Upper lobe of left lung (tissue), 4 donors: ENCODE results near the gene NOS1AP.

Source experiments
- CTCF ChIP-seq, 6 experiments: fragments of 450-650 bp in 4 of 6; fragments of 200-600 bp in 2 of 6; sonication (generic) in 2 of 6; IDR thresholded peaks; one replicate each; pipeline ENCODE4 v1.5.1; 2016 to 2019; ENCODE audit warnings: antibody characterized with exemption in 6 of 6
- EP300 ChIP-seq, 4 donors: sonication (generic); formaldehyde crosslinking; IDR thresholded peaks; one replicate each; pipeline ENCODE4 v1.5.1; 2017; ENCODE audit warnings: antibody characterized with exemption in 4 of 4, control low read depth in 2 of 4
- POLR2AphosphoS5 ChIP-seq, 2 donors: sonication (generic); formaldehyde crosslinking; IDR thresholded peaks; one replicate each; pipeline ENCODE4 v1.5.1; 2017; ENCODE audit warnings: antibody characterized with exemption in 2 of 2

DNA sequence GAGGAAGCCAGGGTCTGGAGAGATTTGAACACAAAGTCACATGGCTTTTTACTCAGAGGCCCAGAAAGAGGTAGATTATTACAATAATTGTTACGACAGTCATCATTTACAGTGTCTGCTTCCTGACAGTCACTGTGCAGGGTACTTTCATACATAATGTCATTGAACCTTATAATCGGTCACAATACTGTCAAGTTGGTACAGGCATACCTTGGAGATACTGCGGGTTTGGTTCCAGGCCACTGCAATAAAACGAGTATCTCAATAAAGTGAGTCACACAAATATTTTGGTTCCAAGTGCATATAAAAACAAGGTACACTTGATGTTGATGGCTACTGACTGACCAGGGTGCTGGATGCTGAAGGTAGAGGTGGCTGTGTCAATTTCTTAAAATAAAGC lies 112.6 kb downstream of the NOS1AP start:
- TF ChIP-seq CTCF (IDR thresholded peaks at IDR 0.05) (no peak), POLR2AphosphoS5 (IDR thresholded peaks at IDR 0.05) (no peak), EP300 (IDR thresholded peaks at IDR 0.05) (no peak)
